IgD-negative memory B cell (primary cell): Measurements from ENCODE around the gene IQSEC1. TPM values are rescaled to one million over a fixed set of nuclear protein-coding genes. Genes with fewer than 3 reads are reported as not detected.
"Not testable (repeated sequence)": the region's sequence is repeated elsewhere in the genome, so short reads cannot be mapped to it uniquely, and the experiment has no call there.

Experiments
- H3K27ac Mint-ChIP-seq, 3 donors: one replicate each; pipeline ENCODE4 v1.8.0; 2020 to 2022; ENCODE audit warnings: mild to moderate bottlenecking in 3 of 3, mixed read lengths in 3 of 3, moderate library complexity in 1 of 3
- H3K27me3 Mint-ChIP-seq: one replicate; pipeline ENCODE4 v1.8.0; 2021; ENCODE audit warnings: mixed read lengths
- H3K36me3 Mint-ChIP-seq: one replicate; pipeline ENCODE4 v1.8.0; 2020; ENCODE audit warnings: mild to moderate bottlenecking, mixed read lengths
- H3K4me1 Mint-ChIP-seq, 3 donors: one replicate each; pipeline ENCODE4 v1.8.0; 2020 to 2022; ENCODE audit warnings: mixed read lengths in 3 of 3, mild to moderate bottlenecking in 1 of 3
- H3K4me3 Mint-ChIP-seq, 4 donors: one replicate each; pipeline ENCODE4 v1.8.0; 2020 to 2022; ENCODE audit warnings: mild to moderate bottlenecking in 4 of 4, mixed read lengths in 4 of 4, moderate library complexity in 3 of 4
- H3K9me3 Mint-ChIP-seq, 3 donors: one replicate each; pipeline ENCODE4 v1.8.0; 2020 to 2021; ENCODE audit warnings: mixed read lengths in 3 of 3, mild to moderate bottlenecking in 1 of 3
- polyA plus RNA-seq: library from polyadenylated mRNA; unstranded; fragments of 300-500 nt; fragmentation: Illumina TruSeq; gene quantifications from one replicate; pipeline ENCODE4 v1.2.3, GENCODE V29; 2021

Gene IQSEC1
- polyA plus RNA-seq, 1 donor from 2014 or later, result 52.5 TPM

GRCh38 chr3:12893852-12894251 is 179.4 kb downstream of the IQSEC1 start:
- Mint-ChIP-seq H3K27ac (peak overlapping the region in 2 of 3 donors; percentile 90 to 96), H3K4me3 (peak overlapping the region in 1 of 4 donors; percentile 56), H3K27me3 (peaks cover 4% of the 10 kb centered on the region), H3K36me3 (no peaks in the 10 kb centered on the region), H3K9me3 (no peaks in the 10 kb centered on the region), H3K4me1 (peaks cover 16 to 20% (median 19%) of the 10 kb centered on the region in 3 donors)

- Mint-ChIP-seq H3K27me3 (peaks cover 8% of the 10 kb centered on the region), H3K4me1 (peaks cover 16 to 20% (median 19%) of the 10 kb centered on the region in 3 donors), H3K9me3 (no peaks in the 10 kb centered on the region), H3K4me3 (no peak overlapping the region), H3K27ac (peak overlapping the region in 2 of 3 donors; percentile 90 to 96), H3K36me3 (no peaks in the 10 kb centered on the region)
Measured at GRCh38 chr3:12893247-12893646, 180.0 kb downstream of the IQSEC1 start.

- H3K36me3 Mint-ChIP-seq, result no peaks in the 10 kb centered on the region
- peak overlapping the region in 1 of 3 donors; percentile 96 for H3K27ac Mint-ChIP-seq
- H3K27me3 Mint-ChIP-seq, result peaks cover 8% of the 10 kb centered on the region
- no peaks in the 10 kb centered on the region for H3K9me3 Mint-ChIP-seq
- peaks cover 16 to 20% (median 19%) of the 10 kb centered on the region in 3 donors for H3K4me1 Mint-ChIP-seq
- no peak overlapping the region for H3K4me3 Mint-ChIP-seq
Measured at GRCh38 chr3:12892840-12893189, 180.4 kb downstream of the IQSEC1 start.

GRCh38 chr3:12891985-12892839 is 181.0 kb downstream of the IQSEC1 start:
- no peaks in the 10 kb centered on the region for H3K36me3 Mint-ChIP-seq
- peak overlapping the region in 3 of 4 donors; percentile 1 to 58 (median 35) for H3K4me3 Mint-ChIP-seq
- peaks cover 16 to 22% (median 19%) of the 10 kb centered on the region in 3 donors for H3K4me1 Mint-ChIP-seq
- peaks cover 11% of the 10 kb centered on the region for H3K27me3 Mint-ChIP-seq
- H3K9me3 Mint-ChIP-seq, result no peaks in the 10 kb centered on the region
- no peak overlapping the region for H3K27ac Mint-ChIP-seq

- Mint-ChIP-seq H3K36me3 (no peaks in the 10 kb centered on the region), H3K9me3 (no peaks in the 10 kb centered on the region), H3K4me3 (peak overlapping the region in 3 of 4 donors; percentile 1 to 58 (median 35)), H3K27me3 (peaks cover 17% of the 10 kb centered on the region), H3K4me1 (peaks cover 11 to 23% (median 22%) of the 10 kb centered on the region in 3 donors), H3K27ac (peak overlapping the region in 1 of 3 donors; percentile 25)
Measured at GRCh38 chr3:12891391-12891984, 181.7 kb downstream of the IQSEC1 start.

- H3K36me3 Mint-ChIP-seq, result no peaks in the 10 kb centered on the region
- no peak overlapping the region for H3K4me3 Mint-ChIP-seq
Measured at GRCh38 chr3:12890610-12891390, 182.4 kb downstream of the IQSEC1 start.

GRCh38 chr3:12886736-12887135 is 186.5 kb downstream of the IQSEC1 start:
- Mint-ChIP-seq H3K4me3 (peak overlapping the region in 2 of 4 donors; percentile 91 to 94), H3K27ac (no peak overlapping the region), H3K9me3 (no peaks in the 10 kb centered on the region), H3K27me3 (peaks cover 20% of the 10 kb centered on the region), H3K4me1 (peaks cover 23 to 29% (median 24%) of the 10 kb centered on the region in 3 donors), H3K36me3 (no peaks in the 10 kb centered on the region)

More at GRCh38 chr3:12890610-12891390, 182.4 kb downstream of the IQSEC1 start:
- H3K9me3 Mint-ChIP-seq, result no peaks in the 10 kb centered on the region
- H3K27me3 Mint-ChIP-seq, result peaks cover 18% of the 10 kb centered on the region
- H3K4me1 Mint-ChIP-seq, result peaks cover 11 to 28% (median 28%) of the 10 kb centered on the region in 3 donors
- peak overlapping the region in 1 of 3 donors; percentile 25 for H3K27ac Mint-ChIP-seq

- no peak overlapping the region for H3K27ac Mint-ChIP-seq
- H3K27me3 Mint-ChIP-seq, result peaks cover 20% of the 10 kb centered on the region
- H3K36me3 Mint-ChIP-seq, result no peaks in the 10 kb centered on the region
- H3K9me3 Mint-ChIP-seq, result no peaks in the 10 kb centered on the region
- H3K4me3 Mint-ChIP-seq, result peak overlapping the region; percentile 1 to 94 (median 80)
- peaks cover 24 to 28% (median 27%) of the 10 kb centered on the region in 3 donors for H3K4me1 Mint-ChIP-seq
Measured at GRCh38 chr3:12886106-12886679, 187.0 kb downstream of the IQSEC1 start.

- Mint-ChIP-seq H3K27me3 (peaks cover 20% of the 10 kb centered on the region), H3K4me3 (peak overlapping the region in 3 of 4 donors; percentile 68 to 94 (median 91)), H3K27ac (no peak overlapping the region), H3K36me3 (no peaks in the 10 kb centered on the region), H3K4me1 (peaks cover 24 to 30% (median 28%) of the 10 kb centered on the region in 3 donors), H3K9me3 (no peaks in the 10 kb centered on the region)
Measured at GRCh38 chr3:12885583-12885930, 187.7 kb downstream of the IQSEC1 start.

GRCh38 chr3:12884790-12885582 is 188.2 kb downstream of the IQSEC1 start:
- Mint-ChIP-seq H3K9me3 (no peaks in the 10 kb centered on the region), H3K27me3 (peaks cover 19% of the 10 kb centered on the region), H3K27ac (peak overlapping the region in 2 of 3 donors; percentile 9 to 42), H3K4me1 (peaks cover 24 to 29% (median 28%) of the 10 kb centered on the region in 3 donors), H3K4me3 (peak overlapping the region; percentile 39 to 94 (median 73)), H3K36me3 (no peaks in the 10 kb centered on the region)

GRCh38 chr3:12884186-12884680 is 189.0 kb downstream of the IQSEC1 start:
- H3K4me1 Mint-ChIP-seq, result peaks cover 22 to 25% (median 25%) of the 10 kb centered on the region in 3 donors
- no peaks in the 10 kb centered on the region for H3K9me3 Mint-ChIP-seq
- H3K27me3 Mint-ChIP-seq, result peaks cover 17% of the 10 kb centered on the region
- H3K36me3 Mint-ChIP-seq, result no peaks in the 10 kb centered on the region
- peak overlapping the region in 1 of 4 donors; percentile 85 for H3K4me3 Mint-ChIP-seq
- H3K27ac Mint-ChIP-seq, result peak overlapping the region in 1 of 3 donors; percentile 69

- peaks cover 22 to 30% (median 25%) of the 10 kb centered on the region in 3 donors for H3K4me1 Mint-ChIP-seq
- peak overlapping the region in 2 of 3 donors; percentile 59 to 75 for H3K27ac Mint-ChIP-seq
- H3K9me3 Mint-ChIP-seq, result no peaks in the 10 kb centered on the region
- H3K4me3 Mint-ChIP-seq, result peak overlapping the region in 3 of 4 donors; percentile 12 to 86 (median 67)
- H3K27me3 Mint-ChIP-seq, result peaks cover 13% of the 10 kb centered on the region
- no peaks in the 10 kb centered on the region for H3K36me3 Mint-ChIP-seq
Measured at GRCh38 chr3:12882336-12883310, 190.6 kb downstream of the IQSEC1 start.

- H3K4me3 Mint-ChIP-seq, result peak overlapping the region in 2 of 4 donors; percentile 67 to 86
- not testable (repeated sequence) for H3K9me3 Mint-ChIP-seq, H3K27me3 Mint-ChIP-seq, H3K36me3 Mint-ChIP-seq
- H3K27ac Mint-ChIP-seq, result peak overlapping the region in 1 of 3 donors; percentile 75
- peaks cover 18 to 30% (median 24%) of the 10 kb centered on the region in 3 donors for H3K4me1 Mint-ChIP-seq
Measured at GRCh38 chr3:12881858-12882257, 191.4 kb downstream of the IQSEC1 start.
